HepG2 (cell line): ENCODE results near the gene NFE2L1. TPM values are rescaled to one million over a fixed set of nuclear protein-coding genes. Genes with fewer than 3 reads are reported as not detected.

ENCODE experiments used
- DR1 ChIP-seq: sonication (generic); formaldehyde crosslinking; IDR thresholded peaks from 2 replicates; pipeline ENCODE4 v1.8.0; 2021; ENCODE audit warnings: mild to moderate bottlenecking, missing genetic modification reagents, inconsistent platforms
- MAFK ChIP-seq, 2 experiments: IDR thresholded peaks in 1 of 2; conservative IDR thresholded peaks in 1 of 2; 2 replicates each; pipeline ENCODE4 v1.6.1; 2011; ENCODE audit warnings: improper control_type of control experiment in 2 of 2, low read length in 2 of 2
- RARA ChIP-seq: IDR thresholded peaks from 2 replicates; pipeline ENCODE4 v1.6.1; 2016; ENCODE audit warnings: missing genetic modification reagents, missing compliant biosample characterization
- WIZ ChIP-seq: sonication (generic); formaldehyde crosslinking; IDR thresholded peaks from 2 replicates; pipeline ENCODE4 v1.5.1; 2020; ENCODE audit warnings: mild to moderate bottlenecking, missing genetic modification reagents
- ZFP37 ChIP-seq: sonication (generic); formaldehyde crosslinking; IDR thresholded peaks from 2 replicates; pipeline ENCODE4 v1.4.0; 2020; ENCODE audit warnings: missing genetic modification reagents, borderline replicate concordance
- ZNF30 ChIP-seq: sonication (generic); formaldehyde crosslinking; IDR thresholded peaks from 2 replicates; pipeline ENCODE4 v1.5.0; 2020; ENCODE audit warnings: mild to moderate bottlenecking, missing genetic modification reagents
- ZNF354B ChIP-seq: sonication (generic); formaldehyde crosslinking; IDR thresholded peaks from 2 replicates; pipeline ENCODE4 v1.8.0; 2022; ENCODE audit warnings: mild to moderate bottlenecking, missing genetic modification reagents
- ZNF446 ChIP-seq: sonication (generic); formaldehyde crosslinking; IDR thresholded peaks from 2 replicates; pipeline ENCODE4 v1.5.0; 2020; ENCODE audit warnings: mild to moderate bottlenecking, missing genetic modification reagents
- ZNF589 ChIP-seq: sonication (generic); formaldehyde crosslinking; conservative IDR thresholded peaks from 2 replicates; pipeline ENCODE4 v1.8.0; 2022; ENCODE audit warnings: mild to moderate bottlenecking, moderate library complexity, missing genetic modification reagents
- polyA plus RNA-seq, 8 experiments: library from polyadenylated mRNA; depleted of rRNA in 3 of 8; stranded (reverse) in 7 of 8; unstranded in 1 of 8; fragments of >200 nt; fragmentation: Illumina TruSeq in 4 of 8; extraction: Trizol in 4 of 8; gene quantifications; 2 replicates each; pipeline versions ENCODE4 v1.2.1 to v1.2.3, GENCODE V29; 2011 to 2016; ENCODE audit warnings: low read depth in 4 of 8, missing spikeins in 1 of 8, mixed read lengths in 1 of 8; ENCODE audit not compliant: insufficient read depth in 1 of 8
- total RNA-seq, 5 experiments: library from RNA; depleted of rRNA; stranded (reverse); fragments of >200 nt; fragmentation: Illumina TruSeq; extraction: Trizol; gene quantifications; 2 replicates each; pipeline ENCODE4 v1.2.3, GENCODE V29; 2016; ENCODE audit warnings: low read depth in 1 of 5
- TF ChIP-seq, protein P1 (sequence below): sonication (generic); formaldehyde crosslinking; IDR thresholded peaks from 2 replicates; pipeline ENCODE4 v1.4.0; 2020; ENCODE audit warnings: missing genetic modification reagents
- TF ChIP-seq, protein P2 (sequence below): sonication (generic); formaldehyde crosslinking; IDR thresholded peaks from 2 replicates; pipeline ENCODE4 v1.8.1; 2023; ENCODE audit warnings: missing genetic modification reagents, mild to moderate bottlenecking, borderline replicate concordance
- TF ChIP-seq, protein P3 (sequence below): sonication (generic); formaldehyde crosslinking; IDR thresholded peaks from 2 replicates; pipeline ENCODE4 v1.4.0; 2020; ENCODE audit warnings: mild to moderate bottlenecking, missing genetic modification reagents, borderline replicate concordance
- TF ChIP-seq, protein P4 (sequence below): sonication (generic); formaldehyde crosslinking; IDR thresholded peaks from 2 replicates; pipeline ENCODE4 v1.4.0; 2020; ENCODE audit warnings: missing genetic modification reagents
- TF ChIP-seq, protein P5 (sequence below): IDR thresholded peaks from 2 replicates; pipeline ENCODE4 v1.6.1; 2016; ENCODE audit warnings: missing compliant biosample characterization, missing genetic modification reagents, borderline replicate concordance
- TF ChIP-seq, protein P6 (sequence below): sonication (generic); formaldehyde crosslinking; IDR thresholded peaks from 2 replicates; pipeline ENCODE4 v1.8.1; 2023; ENCODE audit warnings: missing genetic modification reagents, inconsistent platforms, borderline replicate concordance

NFE2L1 gene
- total and polyA plus RNA-seq, 2 of the 13 experiments (the other 11 are each of a cell fraction or from before 2014, with no cell fraction given), result 67.0 to 234 TPM

DNA sequence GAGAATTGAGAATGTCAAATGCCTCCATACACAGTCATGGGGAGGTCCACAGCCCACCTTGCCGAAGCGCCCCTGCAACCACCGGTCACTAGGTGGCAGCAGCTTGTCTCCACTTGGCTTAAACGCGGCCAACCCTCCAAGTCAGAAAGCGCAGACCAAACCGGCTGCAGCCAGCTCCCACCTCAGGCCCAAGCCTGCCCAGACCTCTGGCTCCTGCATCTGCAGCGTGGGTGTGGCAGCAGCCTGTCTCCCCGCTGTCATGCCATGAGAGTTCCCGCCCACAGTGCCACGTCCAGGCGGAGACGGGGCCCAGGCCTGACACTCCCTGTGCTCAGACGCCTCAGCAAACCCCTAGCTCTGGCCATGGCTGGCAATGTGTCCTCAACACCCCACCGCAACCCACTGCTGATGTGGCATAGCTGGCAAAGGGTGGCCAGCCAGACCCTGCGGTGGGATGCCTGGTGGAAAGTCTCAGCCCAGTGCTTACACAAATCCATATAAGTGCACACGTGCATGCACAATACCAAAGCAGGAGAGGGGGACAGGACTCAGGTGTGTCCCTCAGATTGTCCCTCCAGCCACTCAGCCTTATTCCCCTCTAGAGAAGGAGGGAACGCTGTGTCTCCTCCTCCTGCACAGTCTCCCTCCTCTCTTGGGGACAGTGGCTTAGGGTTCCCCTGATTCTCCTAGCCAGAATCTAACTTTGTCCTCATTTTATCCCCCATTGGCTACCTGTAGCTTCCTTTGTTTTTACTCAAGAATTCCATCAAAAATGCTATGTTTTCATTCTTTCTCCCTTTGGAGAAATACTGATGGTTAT is 21.4 kb upstream of the NFE2L1 start (continued):
- TF ChIP-seq, protein P1, sequence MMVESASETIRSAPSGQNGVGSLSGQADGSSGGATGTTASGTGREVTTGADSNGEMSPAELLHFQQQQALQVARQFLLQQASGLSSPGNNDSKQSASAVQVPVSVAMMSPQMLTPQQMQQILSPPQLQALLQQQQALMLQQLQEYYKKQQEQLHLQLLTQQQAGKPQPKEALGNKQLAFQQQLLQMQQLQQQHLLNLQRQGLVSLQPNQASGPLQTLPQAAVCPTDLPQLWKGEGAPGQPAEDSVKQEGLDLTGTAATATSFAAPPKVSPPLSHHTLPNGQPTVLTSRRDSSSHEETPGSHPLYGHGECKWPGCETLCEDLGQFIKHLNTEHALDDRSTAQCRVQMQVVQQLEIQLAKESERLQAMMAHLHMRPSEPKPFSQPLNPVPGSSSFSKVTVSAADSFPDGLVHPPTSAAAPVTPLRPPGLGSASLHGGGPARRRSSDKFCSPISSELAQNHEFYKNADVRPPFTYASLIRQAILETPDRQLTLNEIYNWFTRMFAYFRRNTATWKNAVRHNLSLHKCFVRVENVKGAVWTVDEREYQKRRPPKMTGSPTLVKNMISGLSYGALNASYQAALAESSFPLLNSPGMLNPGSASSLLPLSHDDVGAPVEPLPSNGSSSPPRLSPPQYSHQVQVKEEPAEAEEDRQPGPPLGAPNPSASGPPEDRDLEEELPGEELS (CRISPR knock-in tag), result no peak
- TF ChIP-seq, protein P2, sequence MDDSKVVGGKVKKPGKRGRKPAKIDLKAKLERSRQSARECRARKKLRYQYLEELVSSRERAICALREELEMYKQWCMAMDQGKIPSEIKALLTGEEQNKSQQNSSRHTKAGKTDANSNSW (CRISPR knock-in tag), result no peak
- TF ChIP-seq ZNF446 (CRISPR knock-in tag), result no peak
- TF ChIP-seq ZNF589 (CRISPR knock-in tag), result no peak
- TF ChIP-seq WIZ (CRISPR knock-in tag), result no peak
- TF ChIP-seq ZFP37 (CRISPR knock-in tag), result no peak
- TF ChIP-seq, protein P3, sequence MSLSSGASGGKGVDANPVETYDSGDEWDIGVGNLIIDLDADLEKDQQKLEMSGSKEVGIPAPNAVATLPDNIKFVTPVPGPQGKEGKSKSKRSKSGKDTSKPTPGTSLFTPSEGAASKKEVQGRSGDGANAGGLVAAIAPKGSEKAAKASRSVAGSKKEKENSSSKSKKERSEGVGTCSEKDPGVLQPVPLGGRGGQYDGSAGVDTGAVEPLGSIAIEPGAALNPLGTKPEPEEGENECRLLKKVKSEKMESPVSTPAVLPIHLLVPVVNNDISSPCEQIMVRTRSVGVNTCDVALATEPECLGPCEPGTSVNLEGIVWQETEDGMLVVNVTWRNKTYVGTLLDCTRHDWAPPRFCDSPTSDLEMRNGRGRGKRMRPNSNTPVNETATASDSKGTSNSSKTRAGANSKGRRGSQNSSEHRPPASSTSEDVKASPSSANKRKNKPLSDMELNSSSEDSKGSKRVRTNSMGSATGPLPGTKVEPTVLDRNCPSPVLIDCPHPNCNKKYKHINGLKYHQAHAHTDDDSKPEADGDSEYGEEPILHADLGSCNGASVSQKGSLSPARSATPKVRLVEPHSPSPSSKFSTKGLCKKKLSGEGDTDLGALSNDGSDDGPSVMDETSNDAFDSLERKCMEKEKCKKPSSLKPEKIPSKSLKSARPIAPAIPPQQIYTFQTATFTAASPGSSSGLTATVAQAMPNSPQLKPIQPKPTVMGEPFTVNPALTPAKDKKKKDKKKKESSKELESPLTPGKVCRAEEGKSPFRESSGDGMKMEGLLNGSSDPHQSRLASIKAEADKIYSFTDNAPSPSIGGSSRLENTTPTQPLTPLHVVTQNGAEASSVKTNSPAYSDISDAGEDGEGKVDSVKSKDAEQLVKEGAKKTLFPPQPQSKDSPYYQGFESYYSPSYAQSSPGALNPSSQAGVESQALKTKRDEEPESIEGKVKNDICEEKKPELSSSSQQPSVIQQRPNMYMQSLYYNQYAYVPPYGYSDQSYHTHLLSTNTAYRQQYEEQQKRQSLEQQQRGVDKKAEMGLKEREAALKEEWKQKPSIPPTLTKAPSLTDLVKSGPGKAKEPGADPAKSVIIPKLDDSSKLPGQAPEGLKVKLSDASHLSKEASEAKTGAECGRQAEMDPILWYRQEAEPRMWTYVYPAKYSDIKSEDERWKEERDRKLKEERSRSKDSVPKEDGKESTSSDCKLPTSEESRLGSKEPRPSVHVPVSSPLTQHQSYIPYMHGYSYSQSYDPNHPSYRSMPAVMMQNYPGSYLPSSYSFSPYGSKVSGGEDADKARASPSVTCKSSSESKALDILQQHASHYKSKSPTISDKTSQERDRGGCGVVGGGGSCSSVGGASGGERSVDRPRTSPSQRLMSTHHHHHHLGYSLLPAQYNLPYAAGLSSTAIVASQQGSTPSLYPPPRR (CRISPR knock-in tag), result no peak
- TF ChIP-seq ZNF30 (CRISPR knock-in tag), result no peak
- TF ChIP-seq MAFK (conservative IDR thresholded peaks at IDR 0.05 in 1 of 2, IDR thresholded peaks at IDR 0.05 in 1 of 2; ENCODE audit: low read length in 2 of 2), result no peak
- no peak for TF ChIP-seq RARA (CRISPR knock-in tag)
- no peak for TF ChIP-seq ZNF354B (CRISPR knock-in tag)
- TF ChIP-seq, protein P4, sequence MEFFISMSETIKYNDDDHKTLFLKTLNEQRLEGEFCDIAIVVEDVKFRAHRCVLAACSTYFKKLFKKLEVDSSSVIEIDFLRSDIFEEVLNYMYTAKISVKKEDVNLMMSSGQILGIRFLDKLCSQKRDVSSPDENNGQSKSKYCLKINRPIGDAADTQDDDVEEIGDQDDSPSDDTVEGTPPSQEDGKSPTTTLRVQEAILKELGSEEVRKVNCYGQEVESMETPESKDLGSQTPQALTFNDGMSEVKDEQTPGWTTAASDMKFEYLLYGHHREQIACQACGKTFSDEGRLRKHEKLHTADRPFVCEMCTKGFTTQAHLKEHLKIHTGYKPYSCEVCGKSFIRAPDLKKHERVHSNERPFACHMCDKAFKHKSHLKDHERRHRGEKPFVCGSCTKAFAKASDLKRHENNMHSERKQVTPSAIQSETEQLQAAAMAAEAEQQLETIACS, result no peak
- no peak for TF ChIP-seq DR1 (CRISPR knock-in tag)
- TF ChIP-seq, protein P5, sequence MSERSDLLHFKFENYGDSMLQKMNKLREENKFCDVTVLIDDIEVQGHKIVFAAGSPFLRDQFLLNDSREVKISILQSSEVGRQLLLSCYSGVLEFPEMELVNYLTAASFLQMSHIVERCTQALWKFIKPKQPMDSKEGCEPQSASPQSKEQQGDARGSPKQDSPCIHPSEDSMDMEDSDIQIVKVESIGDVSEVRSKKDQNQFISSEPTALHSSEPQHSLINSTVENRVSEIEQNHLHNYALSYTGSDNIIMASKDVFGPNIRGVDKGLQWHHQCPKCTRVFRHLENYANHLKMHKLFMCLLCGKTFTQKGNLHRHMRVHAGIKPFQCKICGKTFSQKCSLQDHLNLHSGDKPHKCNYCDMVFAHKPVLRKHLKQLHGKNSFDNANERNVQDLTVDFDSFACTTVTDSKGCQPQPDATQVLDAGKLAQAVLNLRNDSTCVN (CRISPR knock-in tag), result peak; percentile 32; the same call in 1 of the 2 replicates
- TF ChIP-seq, protein P6, sequence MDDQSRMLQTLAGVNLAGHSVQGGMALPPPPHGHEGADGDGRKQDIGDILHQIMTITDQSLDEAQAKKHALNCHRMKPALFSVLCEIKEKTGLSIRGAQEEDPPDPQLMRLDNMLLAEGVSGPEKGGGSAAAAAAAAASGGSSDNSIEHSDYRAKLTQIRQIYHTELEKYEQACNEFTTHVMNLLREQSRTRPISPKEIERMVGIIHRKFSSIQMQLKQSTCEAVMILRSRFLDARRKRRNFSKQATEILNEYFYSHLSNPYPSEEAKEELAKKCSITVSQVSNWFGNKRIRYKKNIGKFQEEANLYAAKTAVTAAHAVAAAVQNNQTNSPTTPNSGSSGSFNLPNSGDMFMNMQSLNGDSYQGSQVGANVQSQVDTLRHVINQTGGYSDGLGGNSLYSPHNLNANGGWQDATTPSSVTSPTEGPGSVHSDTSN (CRISPR knock-in tag), result no peak
